Fibroblast of lung (primary cell): ENCODE measurements around the gene SPATA21.

ENCODE experiments used
- EZH2 ChIP-seq: IDR thresholded peaks from 2 replicates; pipeline ENCODE4 v1.5.1; 2012; ENCODE audit warnings: low read length, control low read depth, mild to moderate bottlenecking; ENCODE audit errors: missing control alignments
- TF ChIP-seq, protein P1 (sequence below), 2 donors: IDR thresholded peaks in 1 of 2; conservative IDR thresholded peaks in 1 of 2; 1 replicate in 1 of 2; 2 replicates in 1 of 2; pipeline ENCODE4 v1.5.1; 2011 to 2012; ENCODE audit warnings: low read length in 2 of 2, control low read depth in 1 of 2, inconsistent platforms in 1 of 2, low read depth in 1 of 2, mild to moderate bottlenecking in 1 of 2

DNA sequence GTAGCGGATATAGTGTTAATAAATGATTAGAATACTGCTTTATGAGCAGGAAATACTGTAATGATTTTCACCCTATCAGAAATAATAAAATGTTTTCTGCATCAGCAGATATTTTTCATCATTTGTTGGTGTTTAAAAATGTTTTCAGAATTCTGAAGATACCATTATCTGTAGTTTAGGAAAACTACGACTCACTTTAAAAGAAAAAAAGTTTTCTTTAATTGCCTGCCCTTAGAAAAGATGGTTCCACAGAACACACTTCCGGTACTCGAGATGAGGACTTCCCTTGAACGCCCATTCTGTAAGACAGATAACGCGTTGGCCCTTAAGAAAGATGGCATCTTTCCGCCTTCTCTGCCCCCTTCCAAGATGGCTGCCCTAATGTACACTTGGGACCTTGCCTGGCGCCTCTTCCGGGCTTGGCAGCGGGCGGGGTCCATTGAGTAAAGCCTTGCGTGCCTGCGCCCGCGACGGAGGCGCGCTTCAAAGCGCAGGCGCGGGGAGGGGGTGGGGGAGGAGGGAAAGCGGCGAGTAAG is 70.4 kb downstream of the SPATA21 start, which contains the start of gene SZRD1:
- TF ChIP-seq, protein P1, sequence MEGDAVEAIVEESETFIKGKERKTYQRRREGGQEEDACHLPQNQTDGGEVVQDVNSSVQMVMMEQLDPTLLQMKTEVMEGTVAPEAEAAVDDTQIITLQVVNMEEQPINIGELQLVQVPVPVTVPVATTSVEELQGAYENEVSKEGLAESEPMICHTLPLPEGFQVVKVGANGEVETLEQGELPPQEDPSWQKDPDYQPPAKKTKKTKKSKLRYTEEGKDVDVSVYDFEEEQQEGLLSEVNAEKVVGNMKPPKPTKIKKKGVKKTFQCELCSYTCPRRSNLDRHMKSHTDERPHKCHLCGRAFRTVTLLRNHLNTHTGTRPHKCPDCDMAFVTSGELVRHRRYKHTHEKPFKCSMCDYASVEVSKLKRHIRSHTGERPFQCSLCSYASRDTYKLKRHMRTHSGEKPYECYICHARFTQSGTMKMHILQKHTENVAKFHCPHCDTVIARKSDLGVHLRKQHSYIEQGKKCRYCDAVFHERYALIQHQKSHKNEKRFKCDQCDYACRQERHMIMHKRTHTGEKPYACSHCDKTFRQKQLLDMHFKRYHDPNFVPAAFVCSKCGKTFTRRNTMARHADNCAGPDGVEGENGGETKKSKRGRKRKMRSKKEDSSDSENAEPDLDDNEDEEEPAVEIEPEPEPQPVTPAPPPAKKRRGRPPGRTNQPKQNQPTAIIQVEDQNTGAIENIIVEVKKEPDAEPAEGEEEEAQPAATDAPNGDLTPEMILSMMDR (conservative IDR thresholded peaks at IDR 0.05 in 1 of 2, IDR thresholded peaks at IDR 0.05 in 1 of 2; ENCODE audit: low read depth in 1 of 2, low read length in 2 of 2): no peak
- no peak for TF ChIP-seq EZH2
